ENCODE data around the gene KCNK3. TPM values are rescaled to one million over a fixed set of nuclear protein-coding genes. Genes with fewer than 3 reads are reported as not detected.

The KCNK3 gene
- total RNA-seq, 2 experiments from 2014 or later, result not detected

DNA sequence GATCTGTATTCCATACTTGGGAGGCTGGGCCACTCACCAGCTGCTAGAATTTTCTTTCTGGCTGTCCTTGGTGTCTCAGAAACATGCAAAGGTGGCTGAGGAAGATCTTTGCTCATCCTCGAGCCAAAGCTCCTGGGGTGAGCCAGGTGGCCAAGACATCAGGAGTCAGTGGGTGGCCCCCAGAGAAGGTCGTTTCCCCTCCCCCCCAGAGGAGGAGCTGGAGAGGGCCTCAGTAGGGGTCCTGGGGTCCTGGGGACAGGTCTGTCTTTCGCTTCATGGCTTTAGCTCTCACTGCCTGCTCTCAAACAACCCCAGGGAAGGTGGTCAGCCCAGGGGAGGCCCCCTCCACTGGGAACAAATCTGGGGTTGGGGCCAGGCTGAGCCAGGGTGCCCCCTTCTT is 13.6 kb downstream of the KCNK3 start:
- DNase-seq (ENCODE audit: low spot score), result no peak
- TF ChIP-seq, protein P1, sequence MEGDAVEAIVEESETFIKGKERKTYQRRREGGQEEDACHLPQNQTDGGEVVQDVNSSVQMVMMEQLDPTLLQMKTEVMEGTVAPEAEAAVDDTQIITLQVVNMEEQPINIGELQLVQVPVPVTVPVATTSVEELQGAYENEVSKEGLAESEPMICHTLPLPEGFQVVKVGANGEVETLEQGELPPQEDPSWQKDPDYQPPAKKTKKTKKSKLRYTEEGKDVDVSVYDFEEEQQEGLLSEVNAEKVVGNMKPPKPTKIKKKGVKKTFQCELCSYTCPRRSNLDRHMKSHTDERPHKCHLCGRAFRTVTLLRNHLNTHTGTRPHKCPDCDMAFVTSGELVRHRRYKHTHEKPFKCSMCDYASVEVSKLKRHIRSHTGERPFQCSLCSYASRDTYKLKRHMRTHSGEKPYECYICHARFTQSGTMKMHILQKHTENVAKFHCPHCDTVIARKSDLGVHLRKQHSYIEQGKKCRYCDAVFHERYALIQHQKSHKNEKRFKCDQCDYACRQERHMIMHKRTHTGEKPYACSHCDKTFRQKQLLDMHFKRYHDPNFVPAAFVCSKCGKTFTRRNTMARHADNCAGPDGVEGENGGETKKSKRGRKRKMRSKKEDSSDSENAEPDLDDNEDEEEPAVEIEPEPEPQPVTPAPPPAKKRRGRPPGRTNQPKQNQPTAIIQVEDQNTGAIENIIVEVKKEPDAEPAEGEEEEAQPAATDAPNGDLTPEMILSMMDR (conservative IDR thresholded peaks at IDR 0.05; ENCODE audit: low read length), result no peak
- no peak for TF ChIP-seq EZH2phosphoT487 (IDR thresholded peaks at IDR 0.05; ENCODE audit: borderline replicate concordance, low read depth, low read length)
- H3K4me2 ChIP-seq (ENCODE audit: low read length), result no peak overlapping the region
- H2AFZ ChIP-seq (ENCODE audit: low read length), result no peak overlapping the region
- no peaks in the 10 kb centered on the region for H4K20me1 ChIP-seq (ENCODE audit: insufficient read depth, low read length)
- CTCF ChIA-PET (ENCODE audit: unreplicated experiment), result no interaction called here
- no peak overlapping the region for H3K27ac ChIP-seq (ENCODE audit: low read depth, low read length, poor library complexity, severe bottlenecking)
- no peaks in the 10 kb centered on the region for H3K79me2 ChIP-seq (ENCODE audit: insufficient read depth, low read depth, low read length)
- intact Hi-C loops (cut with micrococcal nuclease; ENCODE audit: unreplicated experiment), result no loop called here
- H3K9me3 ChIP-seq (ENCODE audit: low read length), result no peaks in the 10 kb centered on the region
- POLR2A ChIA-PET, result no interaction called here
- H3K4me1 ChIP-seq (ENCODE audit: insufficient read depth, low read length, poor library complexity, severe bottlenecking), result no peaks in the 10 kb centered on the region
- no peak overlapping the region for H3K4me3 ChIP-seq (ENCODE audit: low read depth, low read length, poor library complexity, severe bottlenecking)
- no peaks in the 10 kb centered on the region for H3K36me3 ChIP-seq (ENCODE audit: insufficient read depth, low read length)
- no peaks in the 10 kb centered on the region for H3K9me2 ChIP-seq (ENCODE audit: insufficient read depth, low read length)
- no TSS peak for BruUV-seq (replicated peaks)

DNA sequence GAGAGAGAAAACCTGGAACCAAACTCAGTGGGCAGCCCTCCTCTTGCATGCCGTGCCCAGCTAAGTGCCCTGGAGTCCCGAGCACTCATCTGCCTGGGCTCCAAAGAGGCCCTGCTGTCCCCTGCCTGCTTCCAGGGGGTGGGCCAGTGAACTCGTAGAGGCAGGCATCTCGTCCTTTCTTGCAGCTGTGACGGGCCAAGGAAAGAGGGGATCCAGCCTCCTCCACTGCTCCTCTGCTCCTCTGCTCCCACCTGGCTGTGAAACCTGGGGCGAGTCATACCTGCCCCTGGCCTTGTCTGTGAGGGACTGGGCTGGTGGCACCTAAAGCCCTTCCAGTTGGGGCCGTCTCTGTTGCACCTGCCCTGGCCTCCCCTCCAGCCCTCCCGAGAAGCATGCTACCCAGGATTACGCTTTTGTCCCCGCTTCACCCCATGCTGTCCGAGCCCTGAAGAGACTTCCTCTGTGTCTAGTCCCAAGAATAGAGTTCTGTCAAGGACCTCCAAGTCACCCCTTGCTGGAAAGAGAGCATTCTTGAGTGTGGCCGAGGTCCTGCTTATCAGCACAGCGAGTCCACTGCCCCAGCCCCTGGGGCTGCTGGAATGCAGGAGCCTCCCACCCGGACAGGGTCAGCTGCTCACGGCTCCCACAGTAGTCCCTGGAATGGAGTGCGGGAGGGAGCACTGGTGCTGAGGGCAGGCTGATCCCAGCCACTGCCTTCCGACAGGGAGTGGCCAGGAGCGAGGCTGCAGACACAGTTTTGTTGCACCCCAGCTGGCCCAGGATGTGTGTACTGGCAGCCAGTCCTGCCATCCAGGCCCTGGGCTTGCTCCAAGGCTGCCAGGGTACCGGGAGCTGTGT is 14.3 kb downstream of the KCNK3 start:
- TF ChIP-seq, protein P1 (conservative IDR thresholded peaks at IDR 0.05; ENCODE audit: low read length), result no peak
- TF ChIP-seq EZH2phosphoT487 (IDR thresholded peaks at IDR 0.05; ENCODE audit: borderline replicate concordance, low read depth, low read length), result no peak
- Histone ChIP-seq H4K20me1 (ENCODE audit: insufficient read depth, low read length) (no peaks in the 10 kb centered on the region), H3K4me1 (ENCODE audit: insufficient read depth, low read length, poor library complexity, severe bottlenecking) (no peaks in the 10 kb centered on the region), H3K9me3 (ENCODE audit: low read length) (no peaks in the 10 kb centered on the region), H3K4me2 (ENCODE audit: low read length) (no peak overlapping the region), H3K79me2 (ENCODE audit: insufficient read depth, low read depth, low read length) (no peaks in the 10 kb centered on the region), H3K4me3 (ENCODE audit: low read depth, low read length, poor library complexity, severe bottlenecking) (no peak overlapping the region), H3K9me2 (ENCODE audit: insufficient read depth, low read length) (no peaks in the 10 kb centered on the region), H2AFZ (ENCODE audit: low read length) (no peak overlapping the region), H3K27ac (ENCODE audit: low read depth, low read length, poor library complexity, severe bottlenecking) (no peak overlapping the region), H3K36me3 (ENCODE audit: insufficient read depth, low read length) (no peaks in the 10 kb centered on the region)
- ChIA-PET POLR2A (no interaction called here), CTCF (ENCODE audit: unreplicated experiment) (no interaction called here)
- no TSS peak for BruUV-seq (replicated peaks)
- DNase-seq (ENCODE audit: low spot score), result no peak
- intact Hi-C loops (cut with micrococcal nuclease; ENCODE audit: unreplicated experiment), result no loop called here

DNA sequence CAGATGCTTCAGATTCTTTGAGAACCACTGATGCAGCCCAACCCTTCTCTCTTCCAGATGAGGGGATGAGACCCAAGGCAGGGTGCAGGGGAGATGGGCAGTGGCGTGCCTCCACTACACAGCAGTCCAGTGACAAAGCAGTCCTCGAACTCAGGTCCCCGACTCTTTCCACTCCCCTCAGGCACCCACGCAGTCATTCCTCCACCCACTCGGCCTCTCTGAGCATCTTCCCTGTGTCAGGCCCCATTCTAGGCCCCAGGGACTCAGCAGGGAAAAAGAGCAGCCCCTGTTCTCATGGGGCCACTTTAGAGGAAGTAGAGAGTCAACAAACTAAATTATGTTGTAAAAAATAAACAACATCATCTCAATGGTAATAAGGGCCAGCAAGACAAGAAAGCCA is 15.2 kb downstream of the KCNK3 start:
- Histone ChIP-seq H3K27ac (ENCODE audit: low read depth, low read length, poor library complexity, severe bottlenecking) (no peak overlapping the region), H3K9me3 (ENCODE audit: low read length) (no peaks in the 10 kb centered on the region), H3K4me3 (ENCODE audit: low read depth, low read length, poor library complexity, severe bottlenecking) (no peak overlapping the region), H3K4me2 (ENCODE audit: low read length) (no peak overlapping the region), H4K20me1 (ENCODE audit: insufficient read depth, low read length) (no peaks in the 10 kb centered on the region), H2AFZ (ENCODE audit: low read length) (no peak overlapping the region), H3K79me2 (ENCODE audit: insufficient read depth, low read depth, low read length) (no peaks in the 10 kb centered on the region), H3K9me2 (ENCODE audit: insufficient read depth, low read length) (no peaks in the 10 kb centered on the region), H3K4me1 (ENCODE audit: insufficient read depth, low read length, poor library complexity, severe bottlenecking) (no peaks in the 10 kb centered on the region), H3K36me3 (ENCODE audit: insufficient read depth, low read length) (no peaks in the 10 kb centered on the region)
- TF ChIP-seq, protein P1 (conservative IDR thresholded peaks at IDR 0.05; ENCODE audit: low read length), result no peak
- TF ChIP-seq EZH2phosphoT487 (IDR thresholded peaks at IDR 0.05; ENCODE audit: borderline replicate concordance, low read depth, low read length), result no peak
- BruUV-seq (replicated peaks), result no TSS peak
- ChIA-PET POLR2A (no interaction called here), CTCF (ENCODE audit: unreplicated experiment) (no interaction called here)
- DNase-seq (ENCODE audit: low spot score), result no peak
- intact Hi-C loops (cut with micrococcal nuclease; ENCODE audit: unreplicated experiment), result no loop called here
